Measurements from ENCODE around the gene KCNJ8.

GRCh38 chr12:21788089-21788983, 13.8 kb upstream of the KCNJ8 start:
- TF ChIP-seq, protein P1, sequence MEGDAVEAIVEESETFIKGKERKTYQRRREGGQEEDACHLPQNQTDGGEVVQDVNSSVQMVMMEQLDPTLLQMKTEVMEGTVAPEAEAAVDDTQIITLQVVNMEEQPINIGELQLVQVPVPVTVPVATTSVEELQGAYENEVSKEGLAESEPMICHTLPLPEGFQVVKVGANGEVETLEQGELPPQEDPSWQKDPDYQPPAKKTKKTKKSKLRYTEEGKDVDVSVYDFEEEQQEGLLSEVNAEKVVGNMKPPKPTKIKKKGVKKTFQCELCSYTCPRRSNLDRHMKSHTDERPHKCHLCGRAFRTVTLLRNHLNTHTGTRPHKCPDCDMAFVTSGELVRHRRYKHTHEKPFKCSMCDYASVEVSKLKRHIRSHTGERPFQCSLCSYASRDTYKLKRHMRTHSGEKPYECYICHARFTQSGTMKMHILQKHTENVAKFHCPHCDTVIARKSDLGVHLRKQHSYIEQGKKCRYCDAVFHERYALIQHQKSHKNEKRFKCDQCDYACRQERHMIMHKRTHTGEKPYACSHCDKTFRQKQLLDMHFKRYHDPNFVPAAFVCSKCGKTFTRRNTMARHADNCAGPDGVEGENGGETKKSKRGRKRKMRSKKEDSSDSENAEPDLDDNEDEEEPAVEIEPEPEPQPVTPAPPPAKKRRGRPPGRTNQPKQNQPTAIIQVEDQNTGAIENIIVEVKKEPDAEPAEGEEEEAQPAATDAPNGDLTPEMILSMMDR (IDR thresholded peaks at IDR 0.05) = no peak
- no peak for TF ChIP-seq EZH2 (IDR thresholded peaks at IDR 0.05)
- TF ChIP-seq EZH2phosphoT487 (IDR thresholded peaks at IDR 0.05) = no peak
